ENCODE data around the gene ACOX1. TPM values are rescaled to one million over a fixed set of nuclear protein-coding genes. Genes with fewer than 3 reads are reported as not detected.

The ACOX1 gene
- total and polyA plus RNA-seq, 2 of the 13 experiments (the other 11 are each of a cell fraction or from before 2014, with no cell fraction given), result 86.4 to 120 TPM

DNA sequence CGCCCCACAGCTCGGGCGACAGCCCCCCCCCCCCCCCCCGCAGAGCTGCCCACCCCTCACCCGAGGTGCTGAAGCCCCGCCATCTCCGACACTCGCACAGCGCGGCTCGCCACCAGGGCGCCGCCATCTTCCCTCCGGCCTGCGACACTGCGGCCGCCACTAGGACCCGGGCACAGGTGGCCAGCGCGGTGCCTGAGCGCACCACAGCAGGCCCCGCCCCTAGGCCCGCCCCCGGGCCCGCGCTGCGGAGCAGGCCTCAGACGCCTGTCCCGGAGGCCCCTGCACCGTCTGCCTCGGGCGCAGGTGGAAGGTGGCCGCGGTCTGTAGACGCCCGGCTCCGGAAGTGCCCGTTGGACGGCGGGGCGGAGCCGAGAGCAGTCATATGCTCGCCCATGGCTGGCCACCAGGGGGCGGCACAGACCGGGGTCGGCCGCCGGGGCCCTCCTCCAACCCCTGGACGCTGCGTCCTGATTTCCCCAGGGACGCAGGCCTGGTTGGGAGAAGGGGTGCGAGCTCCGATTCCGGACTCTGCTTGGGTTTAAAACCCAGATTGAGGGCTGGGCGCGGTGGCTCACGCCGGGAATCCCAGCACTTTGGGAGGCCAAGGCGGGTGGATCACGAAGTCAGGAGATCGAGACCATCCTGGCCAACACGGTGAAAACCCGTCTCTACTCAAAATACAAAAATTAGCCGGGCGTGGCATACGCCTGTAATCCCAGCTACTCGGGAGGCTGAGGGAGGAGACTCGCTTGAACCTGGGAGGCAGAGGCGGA lies 74.0 kb downstream of the ACOX1 start, which contains the start of gene MRPL38 (continued):
- TF ChIP-seq, protein P1, sequence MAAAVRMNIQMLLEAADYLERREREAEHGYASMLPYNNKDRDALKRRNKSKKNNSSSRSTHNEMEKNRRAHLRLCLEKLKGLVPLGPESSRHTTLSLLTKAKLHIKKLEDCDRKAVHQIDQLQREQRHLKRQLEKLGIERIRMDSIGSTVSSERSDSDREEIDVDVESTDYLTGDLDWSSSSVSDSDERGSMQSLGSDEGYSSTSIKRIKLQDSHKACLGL (CRISPR knock-in tag; IDR thresholded peaks at IDR 0.05), result peak; percentile 96
- TF ChIP-seq, protein P2, sequence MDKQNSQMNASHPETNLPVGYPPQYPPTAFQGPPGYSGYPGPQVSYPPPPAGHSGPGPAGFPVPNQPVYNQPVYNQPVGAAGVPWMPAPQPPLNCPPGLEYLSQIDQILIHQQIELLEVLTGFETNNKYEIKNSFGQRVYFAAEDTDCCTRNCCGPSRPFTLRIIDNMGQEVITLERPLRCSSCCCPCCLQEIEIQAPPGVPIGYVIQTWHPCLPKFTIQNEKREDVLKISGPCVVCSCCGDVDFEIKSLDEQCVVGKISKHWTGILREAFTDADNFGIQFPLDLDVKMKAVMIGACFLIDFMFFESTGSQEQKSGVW (CRISPR knock-in tag; IDR thresholded peaks at IDR 0.05; ENCODE audit: borderline replicate concordance), result no peak; the same call in 1 of the 2 replicates
- TF ChIP-seq, protein P3, sequence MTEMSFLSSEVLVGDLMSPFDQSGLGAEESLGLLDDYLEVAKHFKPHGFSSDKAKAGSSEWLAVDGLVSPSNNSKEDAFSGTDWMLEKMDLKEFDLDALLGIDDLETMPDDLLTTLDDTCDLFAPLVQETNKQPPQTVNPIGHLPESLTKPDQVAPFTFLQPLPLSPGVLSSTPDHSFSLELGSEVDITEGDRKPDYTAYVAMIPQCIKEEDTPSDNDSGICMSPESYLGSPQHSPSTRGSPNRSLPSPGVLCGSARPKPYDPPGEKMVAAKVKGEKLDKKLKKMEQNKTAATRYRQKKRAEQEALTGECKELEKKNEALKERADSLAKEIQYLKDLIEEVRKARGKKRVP (CRISPR knock-in tag; IDR thresholded peaks at IDR 0.05), result peak in 1 of 2 experiments; percentile 68; a peak in 2 of 4 replicates
- TF ChIP-seq, protein P4, sequence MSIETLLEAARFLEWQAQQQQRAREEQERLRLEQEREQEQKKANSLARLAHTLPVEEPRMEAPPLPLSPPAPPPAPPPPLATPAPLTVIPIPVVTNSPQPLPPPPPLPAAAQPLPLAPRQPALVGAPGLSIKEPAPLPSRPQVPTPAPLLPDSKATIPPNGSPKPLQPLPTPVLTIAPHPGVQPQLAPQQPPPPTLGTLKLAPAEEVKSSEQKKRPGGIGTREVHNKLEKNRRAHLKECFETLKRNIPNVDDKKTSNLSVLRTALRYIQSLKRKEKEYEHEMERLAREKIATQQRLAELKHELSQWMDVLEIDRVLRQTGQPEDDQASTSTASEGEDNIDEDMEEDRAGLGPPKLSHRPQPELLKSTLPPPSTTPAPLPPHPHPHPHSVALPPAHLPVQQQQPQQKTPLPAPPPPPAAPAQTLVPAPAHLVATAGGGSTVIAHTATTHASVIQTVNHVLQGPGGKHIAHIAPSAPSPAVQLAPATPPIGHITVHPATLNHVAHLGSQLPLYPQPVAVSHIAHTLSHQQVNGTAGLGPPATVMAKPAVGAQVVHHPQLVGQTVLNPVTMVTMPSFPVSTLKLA (IDR thresholded peaks at IDR 0.05), result peak; percentile 47
- peak; percentile 97 for TF ChIP-seq HDAC2 (CRISPR knock-in tag; IDR thresholded peaks at IDR 0.05)
- TF ChIP-seq ZNF207 (IDR thresholded peaks at IDR 0.05; ENCODE audit: borderline replicate concordance), result no peak
- no peak for TF ChIP-seq ZNF562 (CRISPR knock-in tag; IDR thresholded peaks at IDR 0.05; ENCODE audit: borderline replicate concordance)
- no peak for TF ChIP-seq ZNF530 (CRISPR knock-in tag; IDR thresholded peaks at IDR 0.05; ENCODE audit: low read depth)
- TF ChIP-seq, protein P5, sequence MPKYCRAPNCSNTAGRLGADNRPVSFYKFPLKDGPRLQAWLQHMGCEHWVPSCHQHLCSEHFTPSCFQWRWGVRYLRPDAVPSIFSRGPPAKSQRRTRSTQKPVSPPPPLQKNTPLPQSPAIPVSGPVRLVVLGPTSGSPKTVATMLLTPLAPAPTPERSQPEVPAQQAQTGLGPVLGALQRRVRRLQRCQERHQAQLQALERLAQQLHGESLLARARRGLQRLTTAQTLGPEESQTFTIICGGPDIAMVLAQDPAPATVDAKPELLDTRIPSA (CRISPR knock-in tag; IDR thresholded peaks at IDR 0.05; ENCODE audit: borderline replicate concordance), result no peak; the same call in 1 of the 2 replicates
- TF ChIP-seq RFX1 (IDR thresholded peaks at IDR 0.05), result no peak
- TF ChIP-seq JUNB (CRISPR knock-in tag; IDR thresholded peaks at IDR 0.05; ENCODE audit: borderline replicate concordance), result no peak
- TF ChIP-seq, protein P6, sequence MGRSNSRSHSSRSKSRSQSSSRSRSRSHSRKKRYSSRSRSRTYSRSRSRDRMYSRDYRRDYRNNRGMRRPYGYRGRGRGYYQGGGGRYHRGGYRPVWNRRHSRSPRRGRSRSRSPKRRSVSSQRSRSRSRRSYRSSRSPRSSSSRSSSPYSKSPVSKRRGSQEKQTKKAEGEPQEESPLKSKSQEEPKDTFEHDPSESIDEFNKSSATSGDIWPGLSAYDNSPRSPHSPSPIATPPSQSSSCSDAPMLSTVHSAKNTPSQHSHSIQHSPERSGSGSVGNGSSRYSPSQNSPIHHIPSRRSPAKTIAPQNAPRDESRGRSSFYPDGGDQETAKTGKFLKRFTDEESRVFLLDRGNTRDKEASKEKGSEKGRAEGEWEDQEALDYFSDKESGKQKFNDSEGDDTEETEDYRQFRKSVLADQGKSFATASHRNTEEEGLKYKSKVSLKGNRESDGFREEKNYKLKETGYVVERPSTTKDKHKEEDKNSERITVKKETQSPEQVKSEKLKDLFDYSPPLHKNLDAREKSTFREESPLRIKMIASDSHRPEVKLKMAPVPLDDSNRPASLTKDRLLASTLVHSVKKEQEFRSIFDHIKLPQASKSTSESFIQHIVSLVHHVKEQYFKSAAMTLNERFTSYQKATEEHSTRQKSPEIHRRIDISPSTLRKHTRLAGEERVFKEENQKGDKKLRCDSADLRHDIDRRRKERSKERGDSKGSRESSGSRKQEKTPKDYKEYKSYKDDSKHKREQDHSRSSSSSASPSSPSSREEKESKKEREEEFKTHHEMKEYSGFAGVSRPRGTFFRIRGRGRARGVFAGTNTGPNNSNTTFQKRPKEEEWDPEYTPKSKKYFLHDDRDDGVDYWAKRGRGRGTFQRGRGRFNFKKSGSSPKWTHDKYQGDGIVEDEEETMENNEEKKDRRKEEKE (IDR thresholded peaks at IDR 0.05), result no peak
- peak; percentile 92 for TF ChIP-seq HDAC1 (CRISPR knock-in tag; IDR thresholded peaks at IDR 0.05)
- no peak for TF ChIP-seq JDP2 (CRISPR knock-in tag; IDR thresholded peaks at IDR 0.05; ENCODE audit: borderline replicate concordance)
- TF ChIP-seq, protein P7, sequence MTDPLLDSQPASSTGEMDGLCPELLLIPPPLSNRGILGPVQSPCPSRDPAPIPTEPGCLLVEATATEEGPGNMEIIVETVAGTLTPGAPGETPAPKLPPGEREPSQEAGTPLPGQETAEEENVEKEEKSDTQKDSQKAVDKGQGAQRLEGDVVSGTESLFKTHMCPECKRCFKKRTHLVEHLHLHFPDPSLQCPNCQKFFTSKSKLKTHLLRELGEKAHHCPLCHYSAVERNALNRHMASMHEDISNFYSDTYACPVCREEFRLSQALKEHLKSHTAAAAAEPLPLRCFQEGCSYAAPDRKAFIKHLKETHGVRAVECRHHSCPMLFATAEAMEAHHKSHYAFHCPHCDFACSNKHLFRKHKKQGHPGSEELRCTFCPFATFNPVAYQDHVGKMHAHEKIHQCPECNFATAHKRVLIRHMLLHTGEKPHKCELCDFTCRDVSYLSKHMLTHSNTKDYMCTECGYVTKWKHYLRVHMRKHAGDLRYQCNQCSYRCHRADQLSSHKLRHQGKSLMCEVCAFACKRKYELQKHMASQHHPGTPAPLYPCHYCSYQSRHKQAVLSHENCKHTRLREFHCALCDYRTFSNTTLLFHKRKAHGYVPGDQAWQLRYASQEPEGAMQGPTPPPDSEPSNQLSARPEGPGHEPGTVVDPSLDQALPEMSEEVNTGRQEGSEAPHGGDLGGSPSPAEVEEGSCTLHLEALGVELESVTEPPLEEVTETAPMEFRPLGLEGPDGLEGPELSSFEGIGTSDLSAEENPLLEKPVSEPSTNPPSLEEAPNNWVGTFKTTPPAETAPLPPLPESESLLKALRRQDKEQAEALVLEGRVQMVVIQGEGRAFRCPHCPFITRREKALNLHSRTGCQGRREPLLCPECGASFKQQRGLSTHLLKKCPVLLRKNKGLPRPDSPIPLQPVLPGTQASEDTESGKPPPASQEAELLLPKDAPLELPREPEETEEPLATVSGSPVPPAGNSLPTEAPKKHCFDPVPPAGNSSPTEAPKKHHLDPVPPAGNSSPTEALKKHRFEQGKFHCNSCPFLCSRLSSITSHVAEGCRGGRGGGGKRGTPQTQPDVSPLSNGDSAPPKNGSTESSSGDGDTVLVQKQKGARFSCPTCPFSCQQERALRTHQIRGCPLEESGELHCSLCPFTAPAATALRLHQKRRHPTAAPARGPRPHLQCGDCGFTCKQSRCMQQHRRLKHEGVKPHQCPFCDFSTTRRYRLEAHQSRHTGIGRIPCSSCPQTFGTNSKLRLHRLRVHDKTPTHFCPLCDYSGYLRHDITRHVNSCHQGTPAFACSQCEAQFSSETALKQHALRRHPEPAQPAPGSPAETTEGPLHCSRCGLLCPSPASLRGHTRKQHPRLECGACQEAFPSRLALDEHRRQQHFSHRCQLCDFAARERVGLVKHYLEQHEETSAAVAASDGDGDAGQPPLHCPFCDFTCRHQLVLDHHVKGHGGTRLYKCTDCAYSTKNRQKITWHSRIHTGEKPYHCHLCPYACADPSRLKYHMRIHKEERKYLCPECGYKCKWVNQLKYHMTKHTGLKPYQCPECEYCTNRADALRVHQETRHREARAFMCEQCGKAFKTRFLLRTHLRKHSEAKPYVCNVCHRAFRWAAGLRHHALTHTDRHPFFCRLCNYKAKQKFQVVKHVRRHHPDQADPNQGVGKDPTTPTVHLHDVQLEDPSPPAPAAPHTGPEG (CRISPR knock-in tag; IDR thresholded peaks at IDR 0.05), result peak; percentile 68
